ENCODE results near the gene SCMH1. TPM values are rescaled to one million over a fixed set of nuclear protein-coding genes. Genes with fewer than 3 reads are reported as not detected.

Gene SCMH1
- total RNA-seq, 1 experiment from 2014 or later, result 42.7 TPM

GRCh38 chr1:41245659-41246058 is 3.6 kb upstream of the SCMH1 start:
- ATAC-seq (no peak), DNase-seq (ENCODE audit: low read depth, low spot score) (no peak)
- CTCF ChIA-PET, result no interaction called here
- Histone ChIP-seq H3K4me3 (ENCODE audit: low read depth in 2 of 2, low read length in 2 of 2) (no peak overlapping the region), H3K9me3 (ENCODE audit: control insufficient read depth, insufficient read depth, low read depth, low read length) (no peaks in the 10 kb centered on the region), H3K4me1 (ENCODE audit: control insufficient read depth, insufficient read depth, low read length) (peaks cover 5% of the 10 kb centered on the region), H3K27me3 (ENCODE audit: control insufficient read depth, insufficient read depth, low read length) (no peaks in the 10 kb centered on the region), H3K36me3 (ENCODE audit: control insufficient read depth, insufficient read depth, low read length) (no peaks in the 10 kb centered on the region), H3K27ac (ENCODE audit: low read length) (no peak overlapping the region)
- intact Hi-C loops (cut with micrococcal nuclease; ENCODE audit: unreplicated experiment), result no loop called here
- POLR2A ChIA-PET, result no interaction called here
- no peak for TF ChIP-seq TCF7L2 (IDR thresholded peaks at IDR 0.05; ENCODE audit: low read depth, low read length)
- TF ChIP-seq SIN3A (IDR thresholded peaks at IDR 0.05; ENCODE audit: borderline replicate concordance, insufficient read depth, low read depth, low read length), result no peak
- no peak for TF ChIP-seq CTCF (IDR thresholded peaks at IDR 0.05)
- no peak for TF ChIP-seq REST (IDR thresholded peaks at IDR 0.05; ENCODE audit: insufficient read depth in 1 of 2, low read depth in 2 of 2, low read length in 1 of 2)
- TF ChIP-seq POLR2AphosphoS5 (IDR thresholded peaks at IDR 0.05; ENCODE audit: low read depth, low read length), result no peak
- BruUV-seq (replicated peaks), result no TSS peak
- in situ Hi-C loops (cut with HindIII; ENCODE audit: low pct_unique_long_range_greater_than_20kb, low sequenced_read_pairs), result no loop called here

GRCh38 chr1:41243079-41243385 is 926 bp upstream of the SCMH1 start:
- H3K9me3 ChIP-seq (ENCODE audit: control insufficient read depth, insufficient read depth, low read depth, low read length), result no peaks in the 10 kb centered on the region
- TSS peak; percentile 49 for BruUV-seq (replicated peaks)
- no peak for TF ChIP-seq CTCF (IDR thresholded peaks at IDR 0.05)
- no peak for TF ChIP-seq TCF7L2 (IDR thresholded peaks at IDR 0.05; ENCODE audit: low read depth, low read length)
- TF ChIP-seq POLR2AphosphoS5 (IDR thresholded peaks at IDR 0.05; ENCODE audit: low read depth, low read length), result no peak
- no peak for TF ChIP-seq REST (IDR thresholded peaks at IDR 0.05; ENCODE audit: insufficient read depth in 1 of 2, low read depth in 2 of 2, low read length in 1 of 2)
- ChIA-PET POLR2A (no interaction called here), CTCF (no interaction called here)
- no peaks in the 10 kb centered on the region for H3K36me3 ChIP-seq (ENCODE audit: control insufficient read depth, insufficient read depth, low read length)
- peaks cover 29% of the 10 kb centered on the region for H3K4me1 ChIP-seq (ENCODE audit: control insufficient read depth, insufficient read depth, low read length)
- no peaks in the 10 kb centered on the region for H3K27me3 ChIP-seq (ENCODE audit: control insufficient read depth, insufficient read depth, low read length)
- in situ Hi-C loops (cut with HindIII; ENCODE audit: low pct_unique_long_range_greater_than_20kb, low sequenced_read_pairs), result no loop called here
- 0 out of 4 replicates have a peak overlapping the region, but pooled peaks of 1 of the 2 experiments have one; percentile 60 for H3K4me3 ChIP-seq (ENCODE audit: low read depth in 2 of 2, low read length in 2 of 2)
- ATAC-seq (no peak), DNase-seq (ENCODE audit: low read depth, low spot score) (no peak)
- intact Hi-C loops (cut with micrococcal nuclease; ENCODE audit: unreplicated experiment), result no loop called here
- peak overlapping the region; percentile 88; the same call in 1 of the 2 replicates for H3K27ac ChIP-seq (ENCODE audit: low read length)

Data from Panc1 (cell line).